Stomach (tissue), 4 donors: ENCODE measurements around the gene SEC22C.

ENCODE experiments used
- EP300 ChIP-seq: sonication (generic); formaldehyde crosslinking; IDR thresholded peaks from one replicate; pipeline ENCODE4 v1.6.1; 2017; ENCODE audit warnings: antibody characterized with exemption
- POLR2A ChIP-seq, 4 donors: fragments of 450-650 bp; IDR thresholded peaks; one replicate each; pipeline ENCODE4 v1.6.1; 2016; ENCODE audit warnings: antibody characterized with exemption in 4 of 4, control low read depth in 2 of 4, mild to moderate bottlenecking in 1 of 4, moderate library complexity in 1 of 4
- POLR2AphosphoS5 ChIP-seq, 3 donors: sonication (generic); formaldehyde crosslinking; IDR thresholded peaks; one replicate each; pipeline ENCODE4 v1.6.1; 2016; ENCODE audit warnings: antibody characterized with exemption in 3 of 3
- TF ChIP-seq, protein P1 (sequence below), 7 experiments: fragments of 450-650 bp in 4 of 7; fragments of 200-600 bp in 3 of 7; sonication (generic) in 3 of 7; IDR thresholded peaks; one replicate each; pipeline ENCODE4 v1.5.1; 2016 to 2019; ENCODE audit warnings: antibody characterized with exemption in 7 of 7, control low read depth in 2 of 7, mild to moderate bottlenecking in 1 of 7

DNA sequence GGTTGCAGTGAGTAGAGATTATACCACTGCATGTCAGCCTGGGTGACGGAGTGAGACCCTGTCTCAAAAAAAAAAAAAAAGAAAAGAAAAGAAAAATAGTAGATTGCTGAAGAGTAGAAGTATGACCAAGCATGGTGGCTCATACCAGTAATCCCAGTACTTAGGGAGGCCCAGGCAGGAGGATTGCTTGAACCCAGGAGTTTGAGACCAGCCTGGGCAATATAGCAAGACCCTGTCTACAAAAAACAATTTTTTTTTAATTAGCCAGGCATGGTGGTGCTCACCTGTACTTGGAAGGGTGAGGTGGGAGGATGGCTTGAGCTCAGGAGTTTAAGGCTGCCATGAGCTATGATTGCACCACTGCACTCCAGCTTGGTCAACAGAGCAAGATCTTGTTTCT is 21.2 kb upstream of the SEC22C start:
- no peak for TF ChIP-seq POLR2A (IDR thresholded peaks at IDR 0.05)
- TF ChIP-seq, protein P1, sequence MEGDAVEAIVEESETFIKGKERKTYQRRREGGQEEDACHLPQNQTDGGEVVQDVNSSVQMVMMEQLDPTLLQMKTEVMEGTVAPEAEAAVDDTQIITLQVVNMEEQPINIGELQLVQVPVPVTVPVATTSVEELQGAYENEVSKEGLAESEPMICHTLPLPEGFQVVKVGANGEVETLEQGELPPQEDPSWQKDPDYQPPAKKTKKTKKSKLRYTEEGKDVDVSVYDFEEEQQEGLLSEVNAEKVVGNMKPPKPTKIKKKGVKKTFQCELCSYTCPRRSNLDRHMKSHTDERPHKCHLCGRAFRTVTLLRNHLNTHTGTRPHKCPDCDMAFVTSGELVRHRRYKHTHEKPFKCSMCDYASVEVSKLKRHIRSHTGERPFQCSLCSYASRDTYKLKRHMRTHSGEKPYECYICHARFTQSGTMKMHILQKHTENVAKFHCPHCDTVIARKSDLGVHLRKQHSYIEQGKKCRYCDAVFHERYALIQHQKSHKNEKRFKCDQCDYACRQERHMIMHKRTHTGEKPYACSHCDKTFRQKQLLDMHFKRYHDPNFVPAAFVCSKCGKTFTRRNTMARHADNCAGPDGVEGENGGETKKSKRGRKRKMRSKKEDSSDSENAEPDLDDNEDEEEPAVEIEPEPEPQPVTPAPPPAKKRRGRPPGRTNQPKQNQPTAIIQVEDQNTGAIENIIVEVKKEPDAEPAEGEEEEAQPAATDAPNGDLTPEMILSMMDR (IDR thresholded peaks at IDR 0.05), result no peak
- no peak for TF ChIP-seq EP300
- TF ChIP-seq POLR2AphosphoS5 (IDR thresholded peaks at IDR 0.05), result no peak
